ENCODE measurements around the gene RPS25.
"Not testable (repeated sequence)": the region's sequence is repeated elsewhere in the genome, so short reads cannot be mapped to it uniquely, and the experiment has no call there.

Gene RPS25

GRCh38 chr11:119034813-119035212 lies 16.7 kb upstream of the RPS25 start:
- DNase-seq: no peak

GRCh38 chr11:119033421-119033820 lies 15.3 kb upstream of the RPS25 start:
- DNase-seq: not testable (repeated sequence)

GRCh38 chr11:119031912-119032280 lies 13.8 kb upstream of the RPS25 start:
- no peak for DNase-seq

GRCh38 chr11:119030329-119031047 lies 12.3 kb upstream of the RPS25 start, which contains the start of gene SLC37A4:
Gene SLC37A4, minus strand, starts transcription at chr11:119030877.
- DNase-seq: peak; percentile 96

GRCh38 chr11:119030029-119030328 lies 11.8 kb upstream of the RPS25 start:
- no peak for DNase-seq

- no peak for DNase-seq
These were observed 11.3 kb upstream of the RPS25 start for GRCh38 chr11:119029340-119030028.

GRCh38 chr11:119029069-119029339 lies 10.9 kb upstream of the RPS25 start:
- DNase-seq: no peak

GRCh38 chr11:119028346-119029068 lies 10.4 kb upstream of the RPS25 start:
- no peak for DNase-seq

GRCh38 chr11:119027561-119028345 lies 9.6 kb upstream of the RPS25 start:
- no peak for DNase-seq

GRCh38 chr11:119026970-119027369 lies 8.8 kb upstream of the RPS25 start:
- no peak for DNase-seq

- DNase-seq: no peak
These were observed 8.0 kb upstream of the RPS25 start for GRCh38 chr11:119025978-119026766.

GRCh38 chr11:119025541-119025940 lies 7.4 kb upstream of the RPS25 start:
- DNase-seq: no peak

- no peak for DNase-seq
These were observed 6.9 kb upstream of the RPS25 start for GRCh38 chr11:119025099-119025473.

- no peak for DNase-seq
These were observed 6.4 kb upstream of the RPS25 start for GRCh38 chr11:119024430-119025098.

GRCh38 chr11:119023741-119024140 lies 5.6 kb upstream of the RPS25 start:
- no peak for DNase-seq

- no peak for DNase-seq
These were observed 3.5 kb upstream of the RPS25 start for GRCh38 chr11:119021631-119022030.

GRCh38 chr11:119019996-119020395 lies 1.9 kb upstream of the RPS25 start:
- DNase-seq: no peak

GRCh38 chr11:119017377-119017776 lies 766 bp downstream of the RPS25 start:
- not testable (repeated sequence) for DNase-seq

GRCh38 chr11:119016216-119017009 lies 1.7 kb downstream of the RPS25 start:
- no peak for DNase-seq

GRCh38 chr11:119015054-119015611 lies 3.0 kb downstream of the RPS25 start:
- DNase-seq: no peak
